H1 (cell line): ENCODE data around the gene CNOT1. TPM values are rescaled to one million over a fixed set of nuclear protein-coding genes. Genes with fewer than 3 reads are reported as not detected.

Experiments used
- CHD7 ChIP-seq: fragments of 300-600 bp; sonication (generic); IDR thresholded peaks from 2 replicates; pipeline ENCODE4 v1.7.1; 2012; ENCODE audit warnings: low read length, moderate library complexity, mild to moderate bottlenecking, inconsistent platforms; ENCODE audit not compliant: insufficient replicate concordance
- EGR1 ChIP-seq: IDR thresholded peaks from 2 replicates; pipeline ENCODE4 v1.6.1; 2011; ENCODE audit warnings: low read depth, low read length, borderline replicate concordance
- KDM4A ChIP-seq: IDR thresholded peaks from one replicate; pipeline ENCODE4 v1.7.1; 2012; ENCODE audit warnings: low read depth, mild to moderate bottlenecking, moderate library complexity, low read length, inconsistent platforms; ENCODE audit not compliant: severe bottlenecking
- polyA plus RNA-seq, 7 experiments: library from polyadenylated mRNA; depleted of rRNA in 3 of 7; stranded (reverse) in 5 of 7; unstranded in 2 of 7; fragments of >200 nt in 5 of 7; fragments of 200-250 nt in 2 of 7; gene quantifications; 1 replicate in 5 of 7; 2 replicates in 1 of 7; 4 replicates in 1 of 7; pipeline versions ENCODE4 v1.2.1 to v1.2.3, GENCODE V29; 2011 to 2013; ENCODE audit warnings: missing spikeins in 2 of 7, mixed read lengths in 2 of 7
- total RNA-seq: library from RNA; stranded (reverse); fragmentation: NEBNext Ultra II Directional; extraction: Animal tissue kit (Norgen Biotek cat#: 25700); gene quantifications from 2 replicates; pipeline ENCODE4 v1.2.1, GENCODE V29; 2021

CNOT1 gene
- total and polyA plus RNA-seq, 2 of the 8 experiments (the other 6 are each of a cell fraction or from before 2014, with no cell fraction given): 306 to 319 TPM

GRCh38 chr16:58579587-58579986 is 50.0 kb downstream of the CNOT1 start (continued):
- TF ChIP-seq CHD7: no peak
- no peak for TF ChIP-seq EGR1
- TF ChIP-seq KDM4A: no peak
- TF ChIP-seq, all 59 proteins: peak for 0
